Mesenchymal stem cell (in vitro differentiated cells and primary cell): Measurements from ENCODE around the gene RBM45.

Source experiments
- DNase-seq: peaks from one replicate; pipeline ENCODE4 v3.0.0-alpha.2; 2013
- H2AFZ ChIP-seq: one replicate; pipeline ENCODE4 v1.6.1; 2013; ENCODE audit warnings: low read depth, mild to moderate bottlenecking, control low read depth, inconsistent platforms, low read length, moderate library complexity
- H2AK5ac ChIP-seq: 2 replicates; pipeline ENCODE4 v1.6.1; 2013; ENCODE audit warnings: low read length, moderate library complexity, mild to moderate bottlenecking, inconsistent platforms; ENCODE audit not compliant: severe bottlenecking
- H2BK120ac ChIP-seq: one replicate; pipeline ENCODE4 v1.6.1; 2013; ENCODE audit warnings: low read depth, mild to moderate bottlenecking, inconsistent platforms, low read length, moderate library complexity
- H2BK12ac ChIP-seq, 2 experiments: one replicate each; pipeline ENCODE4 v1.6.1; 2013; ENCODE audit warnings: inconsistent platforms in 2 of 2, low read length in 2 of 2, mild to moderate bottlenecking in 2 of 2, moderate library complexity in 2 of 2, control low read depth in 1 of 2
- H2BK15ac ChIP-seq: one replicate; pipeline ENCODE4 v1.6.1; 2013; ENCODE audit warnings: mild to moderate bottlenecking, low read depth, inconsistent platforms; ENCODE audit not compliant: poor library complexity, severe bottlenecking
- H2BK5ac ChIP-seq: 2 replicates; pipeline ENCODE4 v1.6.1; 2013; ENCODE audit warnings: low read depth, mild to moderate bottlenecking, low read length, control low read depth, inconsistent platforms; ENCODE audit not compliant: poor library complexity, severe bottlenecking
- H3K14ac ChIP-seq, 2 experiments: one replicate each; pipeline ENCODE4 v1.6.1; 2013; ENCODE audit warnings: inconsistent platforms in 2 of 2, low read length in 2 of 2, control low read depth in 1 of 2, mild to moderate bottlenecking in 1 of 2, moderate library complexity in 1 of 2
- H3K18ac ChIP-seq, 2 experiments: one replicate each; pipeline ENCODE4 v1.6.1; 2013; ENCODE audit warnings: inconsistent platforms in 2 of 2, low read length in 2 of 2, control low read depth in 1 of 2, low read depth in 1 of 2, mild to moderate bottlenecking in 1 of 2
- H3K23ac ChIP-seq, 2 experiments: one replicate each; pipeline ENCODE4 v1.6.1; 2013; ENCODE audit warnings: inconsistent platforms in 2 of 2, low read length in 2 of 2, mild to moderate bottlenecking in 2 of 2, moderate library complexity in 2 of 2, control low read depth in 1 of 2
- H3K27ac ChIP-seq: 2 replicates; pipeline ENCODE4 v1.5.1; 2013; ENCODE audit warnings: mild to moderate bottlenecking, moderate library complexity, low read length, control low read depth, inconsistent platforms; ENCODE audit not compliant: poor library complexity, severe bottlenecking
- H3K27me3 ChIP-seq, 2 experiments: 2 replicates each; pipeline versions ENCODE4 v1.6.1 to v1.7.0; 2013; ENCODE audit warnings: low read length in 2 of 2, mild to moderate bottlenecking in 2 of 2, moderate library complexity in 2 of 2, control low read depth in 1 of 2, inconsistent platforms in 1 of 2; ENCODE audit not compliant: control insufficient read depth in 1 of 2, insufficient read depth in 1 of 2
- H3K36me3 ChIP-seq, 2 experiments: 2 replicates each; pipeline versions ENCODE4 v1.6.1 to v1.7.0; 2013; ENCODE audit warnings: low read length in 2 of 2, control low read depth in 1 of 2, inconsistent platforms in 1 of 2, low read depth in 1 of 2, mild to moderate bottlenecking in 1 of 2; ENCODE audit not compliant: insufficient read depth in 2 of 2, control insufficient read depth in 1 of 2
- H3K4ac ChIP-seq, 2 experiments: one replicate each; pipeline ENCODE4 v1.6.1; 2013; ENCODE audit warnings: inconsistent platforms in 2 of 2, low read length in 2 of 2, mild to moderate bottlenecking in 2 of 2, moderate library complexity in 2 of 2, control low read depth in 1 of 2, low read depth in 1 of 2
- H3K4me1 ChIP-seq: 2 replicates; pipeline ENCODE4 v1.6.1; 2013; ENCODE audit warnings: low read depth, low read length, control low read depth; ENCODE audit not compliant: control insufficient read depth, insufficient read depth
- H3K4me2 ChIP-seq: 2 replicates; pipeline ENCODE4 v1.6.1; 2013; ENCODE audit warnings: low read length, mild to moderate bottlenecking, inconsistent platforms; ENCODE audit not compliant: poor library complexity, severe bottlenecking
- H3K4me3 ChIP-seq, 2 experiments: 2 replicates each; pipeline versions ENCODE4 v1.5.1 to v1.7.0; 2013; ENCODE audit warnings: low read length in 2 of 2, mild to moderate bottlenecking in 2 of 2, control low read depth in 1 of 2, low read depth in 1 of 2; ENCODE audit not compliant: insufficient read depth in 1 of 2
- H3K79me1 ChIP-seq: replicated peaks from 2 replicates; pipeline ENCODE4 v1.6.1; 2013; ENCODE audit warnings: mild to moderate bottlenecking, control low read depth, low read length, inconsistent platforms; ENCODE audit not compliant: poor library complexity, severe bottlenecking
- H3K9ac ChIP-seq: 2 replicates; pipeline ENCODE4 v1.7.0; 2013; ENCODE audit warnings: mild to moderate bottlenecking, low read length, moderate library complexity
- H3K9me3 ChIP-seq: 2 replicates; pipeline ENCODE4 v1.7.0; 2013; ENCODE audit warnings: mild to moderate bottlenecking, low read length; ENCODE audit not compliant: control insufficient read depth
- H4K8ac ChIP-seq: one replicate; pipeline ENCODE4 v1.6.1; 2013; ENCODE audit warnings: inconsistent platforms, mild to moderate bottlenecking, low read length, moderate library complexity
- H4K91ac ChIP-seq: one replicate; pipeline ENCODE4 v1.6.1; 2013; ENCODE audit warnings: mild to moderate bottlenecking, low read length, inconsistent platforms
- WGBS: methylation state at CpG from one replicate; pipeline ENCODE4 v1.1.7; 2013; ENCODE audit warnings: mixed read lengths; 5-methylcytosine and 5-hydroxymethylcytosine counted together

The RBM45 gene

DNA sequence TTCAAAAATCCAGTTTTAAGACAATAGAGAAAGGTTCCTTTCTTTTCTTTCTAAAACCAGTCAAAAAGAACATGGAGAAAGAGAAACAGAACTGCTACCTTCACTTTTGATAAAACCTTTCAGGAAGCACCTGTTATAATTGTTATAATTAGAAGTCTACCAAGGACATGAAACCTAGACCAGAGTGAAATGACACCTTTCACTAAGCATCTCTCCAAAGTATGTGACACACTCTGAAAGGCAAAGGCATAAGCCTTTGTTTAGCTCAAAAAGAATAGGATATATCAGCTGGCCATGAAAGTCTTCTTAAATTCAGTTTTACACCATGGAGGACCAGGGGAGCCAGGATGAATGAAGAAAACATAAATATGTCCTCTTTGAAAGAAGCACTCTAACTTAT, 18.8 kb upstream of the RBM45 start:
- no peak overlapping the region for H3K23ac ChIP-seq
- no peak overlapping the region for H2BK12ac ChIP-seq
- H2AK5ac ChIP-seq, result no peak overlapping the region
- no peaks in the 10 kb centered on the region for H3K79me1 ChIP-seq
- no peak overlapping the region for H3K14ac ChIP-seq
- no peaks in the 10 kb centered on the region for H3K36me3 ChIP-seq
- DNase-seq, result no peak
- H3K4ac ChIP-seq, result no peak overlapping the region
- H3K18ac ChIP-seq, result no peak overlapping the region
- H2BK120ac ChIP-seq, result no peak overlapping the region
- no peaks in the 10 kb centered on the region for H3K4me1 ChIP-seq
- no peak overlapping the region for H3K9ac ChIP-seq
- H2AFZ ChIP-seq, result no peak overlapping the region
- no peaks in the 10 kb centered on the region for H3K27me3 ChIP-seq
- no peak overlapping the region for H3K4me3 ChIP-seq
- H2BK15ac ChIP-seq, result no peak overlapping the region
- H3K9me3 ChIP-seq, result no peaks in the 10 kb centered on the region
- H4K8ac ChIP-seq, result no peak overlapping the region
- no peak overlapping the region for H4K91ac ChIP-seq
- no peak overlapping the region for H3K27ac ChIP-seq
- no peak overlapping the region for H2BK5ac ChIP-seq
- no peak overlapping the region for H3K4me2 ChIP-seq

DNA sequence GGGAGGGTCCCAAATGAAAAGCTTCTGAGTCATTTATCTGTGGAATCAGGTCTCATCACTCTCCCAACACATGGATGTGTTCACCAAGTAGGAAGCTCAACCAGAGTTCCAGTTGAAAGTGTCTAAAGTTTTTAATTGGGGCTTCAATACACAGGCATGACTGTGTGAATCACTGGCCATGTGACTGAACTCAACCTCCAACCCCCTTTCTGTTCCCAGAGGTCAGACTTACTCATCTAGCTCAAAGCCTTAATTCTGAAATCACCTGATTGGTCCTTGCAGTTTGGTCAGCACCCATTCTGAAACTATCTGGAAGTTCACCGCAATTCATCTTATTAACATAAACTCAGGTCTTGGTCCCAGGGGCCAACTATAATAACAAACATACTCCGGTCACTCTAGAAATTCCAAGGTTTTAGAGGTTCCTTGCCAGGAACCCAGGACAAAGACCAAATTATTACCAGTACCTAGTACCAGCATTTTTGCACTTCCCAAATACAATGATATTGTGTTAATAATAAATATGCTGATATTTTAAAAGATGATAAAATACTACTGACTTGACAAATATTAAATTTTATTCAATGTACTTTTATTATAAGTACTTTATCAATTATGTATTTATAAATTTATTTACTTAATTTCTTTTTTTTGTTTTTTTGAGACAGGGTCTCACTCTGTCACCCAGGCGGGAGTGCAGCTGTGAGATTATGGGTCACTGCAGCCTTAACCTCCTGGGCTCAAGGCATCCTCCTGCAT, 10.7 kb upstream of the RBM45 start:
- no peak overlapping the region for H3K4me3 ChIP-seq
- H2AK5ac ChIP-seq, result no peak overlapping the region
- 93% methylated on average over 3 of the region's 3 CpGs for WGBS
- no peak overlapping the region for H2BK12ac ChIP-seq
- no peak overlapping the region for H3K18ac ChIP-seq
- no peaks in the 10 kb centered on the region for H3K9me3 ChIP-seq
- H3K4me1 ChIP-seq, result no peaks in the 10 kb centered on the region
- H3K36me3 ChIP-seq, result no peaks in the 10 kb centered on the region
- H4K8ac ChIP-seq, result no peak overlapping the region
- no peak overlapping the region for H3K23ac ChIP-seq
- H3K14ac ChIP-seq, result no peak overlapping the region
- no peak overlapping the region for H2BK5ac ChIP-seq
- no peak overlapping the region for H2BK120ac ChIP-seq
- H2BK15ac ChIP-seq, result no peak overlapping the region
- H2AFZ ChIP-seq, result no peak overlapping the region
- peak; percentile 28 for DNase-seq
- no peak overlapping the region for H3K9ac ChIP-seq
- no peaks in the 10 kb centered on the region for H3K79me1 ChIP-seq
- no peak overlapping the region for H3K4ac ChIP-seq
- no peaks in the 10 kb centered on the region for H3K27me3 ChIP-seq
- H3K27ac ChIP-seq, result no peak overlapping the region
- H4K91ac ChIP-seq, result no peak overlapping the region
- H3K4me2 ChIP-seq, result no peak overlapping the region

DNA sequence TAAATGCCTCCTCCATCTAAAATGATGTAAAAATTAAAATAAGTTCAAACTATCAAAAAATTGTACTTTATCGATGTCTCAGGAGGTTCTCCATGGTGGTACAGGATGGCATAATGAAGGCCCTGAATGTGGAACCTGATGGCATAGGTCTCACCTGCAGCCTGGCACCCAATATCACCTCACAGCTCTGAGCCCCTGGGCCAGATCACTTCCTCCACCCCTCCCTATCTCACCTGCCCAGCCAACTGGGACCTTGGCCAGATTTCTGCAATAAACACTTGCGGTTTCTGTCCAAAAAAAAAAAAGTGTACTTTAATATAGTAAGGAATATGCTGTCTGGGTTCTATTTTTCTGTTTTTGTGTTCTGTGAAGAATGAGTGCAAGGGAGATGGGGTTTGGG, 6.7 kb upstream of the RBM45 start:
- 100% methylated on average over 1 of the region's 2 CpGs for WGBS
- H3K36me3 ChIP-seq, result no peaks in the 10 kb centered on the region
- H2BK15ac ChIP-seq, result no peak overlapping the region
- H3K27me3 ChIP-seq, result no peaks in the 10 kb centered on the region
- H4K8ac ChIP-seq, result no peak overlapping the region
- no peak overlapping the region for H2AK5ac ChIP-seq
- no peak overlapping the region for H2BK120ac ChIP-seq
- no peak overlapping the region for H3K27ac ChIP-seq
- no peak overlapping the region for H2BK5ac ChIP-seq
- H3K4me2 ChIP-seq, result no peak overlapping the region
- no peaks in the 10 kb centered on the region for H3K4me1 ChIP-seq
- no peak overlapping the region for H4K91ac ChIP-seq
- H3K9ac ChIP-seq, result no peak overlapping the region
- no peak overlapping the region for H3K18ac ChIP-seq
- no peak overlapping the region for H2BK12ac ChIP-seq
- no peaks in the 10 kb centered on the region for H3K79me1 ChIP-seq
- H3K14ac ChIP-seq, result no peak overlapping the region
- H3K4ac ChIP-seq, result no peak overlapping the region
- no peak overlapping the region for H3K4me3 ChIP-seq
- no peak for DNase-seq
- no peak overlapping the region for H3K23ac ChIP-seq
- no peaks in the 10 kb centered on the region for H3K9me3 ChIP-seq
- H2AFZ ChIP-seq, result no peak overlapping the region

DNA sequence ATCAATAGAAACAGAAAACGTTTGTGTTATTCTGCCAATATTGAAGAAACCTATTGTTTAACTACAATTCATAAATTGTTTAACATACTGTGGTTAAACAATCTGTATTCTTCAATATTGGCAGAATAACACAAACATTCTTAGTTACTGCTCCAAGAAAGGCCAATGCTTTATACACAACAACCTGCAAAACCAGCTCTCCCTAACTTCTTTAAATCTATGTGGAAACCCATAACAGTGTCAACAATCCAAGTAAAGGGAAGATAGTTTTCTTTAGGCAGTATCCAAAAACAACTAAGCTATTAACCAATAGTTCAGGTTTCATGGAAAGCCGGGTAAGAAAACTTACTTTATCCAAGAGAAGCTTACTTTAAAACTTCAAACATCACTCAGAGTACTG, 6.2 kb upstream of the RBM45 start:
- no peak overlapping the region for H2BK15ac ChIP-seq
- H4K8ac ChIP-seq, result no peak overlapping the region

More for the DNA sequence above, 6.2 kb upstream of the RBM45 start:
- H3K23ac ChIP-seq, result no peak overlapping the region
- no peak overlapping the region for H2BK12ac ChIP-seq
- H3K18ac ChIP-seq, result no peak overlapping the region
- no peak overlapping the region for H2BK120ac ChIP-seq
- no peak overlapping the region for H3K27ac ChIP-seq
- no peak overlapping the region for H3K4me3 ChIP-seq
- H3K4ac ChIP-seq, result no peak overlapping the region
- H3K27me3 ChIP-seq, result no peaks in the 10 kb centered on the region
- H2AFZ ChIP-seq, result no peak overlapping the region
- H3K79me1 ChIP-seq, result no peaks in the 10 kb centered on the region
- H4K91ac ChIP-seq, result no peak overlapping the region
- H3K36me3 ChIP-seq, result no peaks in the 10 kb centered on the region
- no peak overlapping the region for H3K4me2 ChIP-seq
- no peak overlapping the region for H2AK5ac ChIP-seq
- H3K4me1 ChIP-seq, result no peaks in the 10 kb centered on the region
- no peak overlapping the region for H2BK5ac ChIP-seq
- DNase-seq, result no peak
- no peak overlapping the region for H3K9ac ChIP-seq
- no peaks in the 10 kb centered on the region for H3K9me3 ChIP-seq
- no peak overlapping the region for H3K14ac ChIP-seq
- 97% methylated on average over 1 of the region's 2 CpGs for WGBS
